ENCODE measurements around the gene SEC31B. TPM values are rescaled to one million over a fixed set of nuclear protein-coding genes. Genes with fewer than 3 reads are reported as not detected.

SEC31B gene
- total and polyA plus RNA-seq, 12 donors, result 2.8 to 85.1 (median 8.3) TPM

- no peaks in the 10 kb centered on the region for H3K9me3 ChIP-seq (replicated peaks in 1 of 3)
- TF ChIP-seq, protein P1, sequence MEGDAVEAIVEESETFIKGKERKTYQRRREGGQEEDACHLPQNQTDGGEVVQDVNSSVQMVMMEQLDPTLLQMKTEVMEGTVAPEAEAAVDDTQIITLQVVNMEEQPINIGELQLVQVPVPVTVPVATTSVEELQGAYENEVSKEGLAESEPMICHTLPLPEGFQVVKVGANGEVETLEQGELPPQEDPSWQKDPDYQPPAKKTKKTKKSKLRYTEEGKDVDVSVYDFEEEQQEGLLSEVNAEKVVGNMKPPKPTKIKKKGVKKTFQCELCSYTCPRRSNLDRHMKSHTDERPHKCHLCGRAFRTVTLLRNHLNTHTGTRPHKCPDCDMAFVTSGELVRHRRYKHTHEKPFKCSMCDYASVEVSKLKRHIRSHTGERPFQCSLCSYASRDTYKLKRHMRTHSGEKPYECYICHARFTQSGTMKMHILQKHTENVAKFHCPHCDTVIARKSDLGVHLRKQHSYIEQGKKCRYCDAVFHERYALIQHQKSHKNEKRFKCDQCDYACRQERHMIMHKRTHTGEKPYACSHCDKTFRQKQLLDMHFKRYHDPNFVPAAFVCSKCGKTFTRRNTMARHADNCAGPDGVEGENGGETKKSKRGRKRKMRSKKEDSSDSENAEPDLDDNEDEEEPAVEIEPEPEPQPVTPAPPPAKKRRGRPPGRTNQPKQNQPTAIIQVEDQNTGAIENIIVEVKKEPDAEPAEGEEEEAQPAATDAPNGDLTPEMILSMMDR (IDR thresholded peaks at IDR 0.05), result no peak
- no peak for TF ChIP-seq POLR2A (IDR thresholded peaks at IDR 0.05)
- H3K27ac ChIP-seq, result no peak overlapping the region
- H3K4me3 ChIP-seq, result no peak overlapping the region
- peaks cover 4% of the 10 kb centered on the region for H3K27me3 ChIP-seq
- H3K4me1 ChIP-seq (replicated peaks in 1 of 2), result no peaks in the 10 kb centered on the region
- intact Hi-C loops (cut with DNase I), result no loop called here
- DNase-seq, result no peak
- WGBS, 4 donors, result 84 to 95% (median 89%) methylated on average over 3 of the region's 3 CpGs
- H3K36me3 ChIP-seq (replicated peaks in 1 of 2), result no peaks in the 10 kb centered on the region
Observed at GRCh38 chr10:100442548-100442947, 77.1 kb downstream of the SEC31B start.

GRCh38 chr10:100438674-100439315 lies 80.9 kb downstream of the SEC31B start:
- TF ChIP-seq POLR2A (IDR thresholded peaks at IDR 0.05), result no peak
- TF ChIP-seq, protein P1 (IDR thresholded peaks at IDR 0.05), result no peak
- no peaks in the 10 kb centered on the region for H3K27me3 ChIP-seq
- H3K36me3 ChIP-seq (replicated peaks in 1 of 2), result no peaks in the 10 kb centered on the region
- no peak overlapping the region for H3K27ac ChIP-seq
- no peaks in the 10 kb centered on the region for H3K9me3 ChIP-seq (replicated peaks in 1 of 3)
- H3K4me3 ChIP-seq, result no peak overlapping the region
- DNase-seq, result no peak
- 84 to 94% (median 89%) methylated on average over 6 of the region's 6 CpGs for WGBS, 4 donors
- intact Hi-C loops (cut with DNase I), result loop anchor here (5.0 to 10.0 kb wide), 2 partner anchors 69 to 76 kb away; partner anchors contain the start of gene SEC31B (in 1 of the 2)
- no peaks in the 10 kb centered on the region for H3K4me1 ChIP-seq (replicated peaks in 1 of 2)

Other genes starting within 250 kb of the SEC31B start
- 10 to 100 TPM; 21.1 to 79.6 (median 39.7) TPM for gene BLOC1S2, start 233.2 kb downstream of the SEC31B start, total RNA-seq
- gene BLOC1S2, start 233.2 kb downstream of the SEC31B start, polyA plus RNA-seq, result 100 to 1,000 TPM in 1 of 3 donors, 10 to 100 TPM in 2; 31.5 to 104 (median 38.1) TPM
- gene PKD2L1, start 189.6 kb downstream of the SEC31B start, total RNA-seq, result under 1 TPM in 1 of 9 donors, not detected in 8; 0.50 TPM
- under 1 TPM in 1 of 3 donors, not detected in 2; 0.72 TPM for gene PKD2L1, start 189.6 kb downstream of the SEC31B start, polyA plus RNA-seq
- gene SCD, start 172.6 kb downstream of the SEC31B start, total RNA-seq, result 100 to 1,000 TPM; 105 to 734 (median 239) TPM
- 100 to 1,000 TPM in 2 of 3 donors, 10 to 100 TPM in 1; 44.2 to 979 (median 125) TPM for gene SCD, start 172.6 kb downstream of the SEC31B start, polyA plus RNA-seq
- under 1 TPM in 4 of 9 donors, not detected in 5; 0.06 to 0.67 (median 0.54) TPM for gene WNT8B, start 56.9 kb downstream of the SEC31B start, total RNA-seq
- under 1 TPM; 0.03 to 0.97 (median 0.32) TPM for gene WNT8B, start 56.9 kb downstream of the SEC31B start, polyA plus RNA-seq
- gene NDUFB8, start 10.0 kb upstream of the SEC31B start, total RNA-seq, result 100 to 1,000 TPM; 181 to 392 (median 221) TPM
- 100 to 1,000 TPM; 203 to 689 (median 334) TPM for gene NDUFB8, start 10.0 kb upstream of the SEC31B start, polyA plus RNA-seq
- gene HIF1AN, start 16.1 kb upstream of the SEC31B start, total RNA-seq, result 10 to 100 TPM; 10.0 to 46.4 (median 20.6) TPM
- 10 to 100 TPM in 1 of 3 donors, 1 to 10 TPM in 2; 6.7 to 43.0 (median 10.0) TPM for gene HIF1AN, start 16.1 kb upstream of the SEC31B start, polyA plus RNA-seq
- gene PAX2, start 225.7 kb upstream of the SEC31B start, total RNA-seq, result under 1 TPM in 2 of 9 donors, not detected in 7; 0.13 to 0.25 TPM
- gene PAX2, start 225.7 kb upstream of the SEC31B start, polyA plus RNA-seq, result under 1 TPM in 2 of 3 donors, not detected in 1; 0.07 to 0.08 TPM